ENCODE measurements around the gene VCPKMT.

Gene VCPKMT

DNA sequence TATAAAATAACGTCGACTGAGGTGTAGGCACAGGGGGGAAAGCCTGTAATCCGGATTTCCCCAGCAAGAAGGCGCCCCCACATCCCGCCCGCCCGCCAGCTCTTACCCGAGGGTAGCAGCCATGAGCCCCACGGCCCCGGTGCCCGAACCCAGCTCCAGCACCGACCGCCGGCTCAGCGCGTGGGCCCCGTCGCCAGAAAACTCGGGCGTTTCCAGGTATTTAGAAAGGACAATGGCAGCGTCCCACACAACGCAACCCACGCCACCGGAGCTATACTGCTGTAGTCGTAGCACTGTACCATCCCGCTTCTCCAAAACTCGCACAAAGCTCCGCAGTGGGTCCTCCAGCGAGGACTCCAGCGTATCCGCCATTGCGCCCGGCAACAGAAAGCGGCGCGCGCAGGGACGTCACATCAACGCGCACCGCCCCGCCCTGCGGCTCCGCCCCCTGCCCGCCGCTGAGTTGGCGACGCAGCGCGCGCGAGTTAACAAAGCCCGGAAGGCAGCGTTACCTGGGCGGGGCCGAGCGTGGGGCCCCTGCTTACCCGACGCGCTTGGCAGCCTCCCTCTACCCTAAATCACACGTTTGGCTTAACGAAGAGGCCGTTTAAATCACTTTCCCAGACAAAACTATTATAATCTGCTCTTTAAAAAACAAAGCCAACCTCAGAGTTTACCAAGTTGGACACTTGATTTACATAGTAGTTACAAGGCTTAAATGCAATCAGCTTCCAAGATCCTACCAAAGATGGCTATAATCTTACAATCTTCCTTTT, at the start of gene VCPKMT:
VCPKMT (minus strand) TSS at position 392 of the 776 bp plus-strand sequence; CDS start at position 372, 20 bp downstream.
- Histone ChIP-seq H3K9me3 (ENCODE audit: control insufficient read depth in 5 of 5, low read length in 5 of 5) (no peaks in the 10 kb centered on the region), H3K9ac (ENCODE audit: low read length in 5 of 5) (peak within 1 kb of the TSS; percentile 63 to 93 (median 86)), H3K27me3 (ENCODE audit: control insufficient read depth in 5 of 5, insufficient read depth in 4 of 5, low read length in 5 of 5) (no peaks in the 10 kb centered on the region), H3K36me3 (ENCODE audit: control insufficient read depth in 5 of 5, insufficient read depth in 5 of 5, low read length in 5 of 5) (peaks cover 16 to 39% (median 30%) of the 10 kb centered on the region in 5 donors), H3K4me3 (ENCODE audit: low read depth in 1 of 5, low read length in 5 of 5) (peak within 1 kb of the TSS; percentile 88 to 96 (median 95)), H3K27ac (ENCODE audit: low read depth, low read length) (peak within 1 kb of the TSS; percentile 90), H3K4me1 (ENCODE audit: control insufficient read depth in 5 of 5, insufficient read depth in 5 of 5, low read length in 5 of 5) (peaks cover 3 to 18% (median 16%) of the 10 kb centered on the region in 5 donors)

DNA sequence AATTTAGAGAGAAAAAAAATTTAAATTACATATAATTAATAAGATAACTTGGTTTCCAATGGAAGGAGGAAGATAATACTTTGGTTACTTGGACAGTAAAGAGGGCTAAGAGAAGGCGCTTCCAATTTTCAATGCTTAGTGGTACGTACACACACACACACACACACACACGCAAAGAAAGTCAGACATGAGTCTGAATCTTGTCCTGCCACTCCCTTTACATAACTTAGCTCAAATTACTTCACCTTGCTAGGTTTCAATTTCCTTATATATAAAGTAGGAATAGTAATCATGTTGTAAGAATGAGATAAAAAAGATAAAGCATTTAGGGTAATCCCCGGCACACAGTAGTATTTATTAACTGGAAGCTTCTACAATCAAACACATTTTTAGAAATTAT, 39.7 kb upstream of the VCPKMT start:
- Histone ChIP-seq H3K4me3 (ENCODE audit: low read depth in 1 of 5, low read length in 5 of 5) (no peak overlapping the region), H3K36me3 (ENCODE audit: control insufficient read depth in 5 of 5, insufficient read depth in 5 of 5, low read length in 5 of 5) (peaks cover 30 to 64% (median 52%) of the 10 kb centered on the region in 5 donors), H3K27me3 (ENCODE audit: control insufficient read depth in 5 of 5, insufficient read depth in 4 of 5, low read length in 5 of 5) (no peaks in the 10 kb centered on the region), H3K9me3 (ENCODE audit: control insufficient read depth in 5 of 5, low read length in 5 of 5) (no peaks in the 10 kb centered on the region), H3K4me1 (ENCODE audit: control insufficient read depth in 5 of 5, insufficient read depth in 5 of 5, low read length in 5 of 5) (no peaks in the 10 kb centered on the region), H3K27ac (ENCODE audit: low read depth, low read length) (no peak overlapping the region), H3K9ac (ENCODE audit: low read length in 5 of 5) (no peak overlapping the region)

DNA sequence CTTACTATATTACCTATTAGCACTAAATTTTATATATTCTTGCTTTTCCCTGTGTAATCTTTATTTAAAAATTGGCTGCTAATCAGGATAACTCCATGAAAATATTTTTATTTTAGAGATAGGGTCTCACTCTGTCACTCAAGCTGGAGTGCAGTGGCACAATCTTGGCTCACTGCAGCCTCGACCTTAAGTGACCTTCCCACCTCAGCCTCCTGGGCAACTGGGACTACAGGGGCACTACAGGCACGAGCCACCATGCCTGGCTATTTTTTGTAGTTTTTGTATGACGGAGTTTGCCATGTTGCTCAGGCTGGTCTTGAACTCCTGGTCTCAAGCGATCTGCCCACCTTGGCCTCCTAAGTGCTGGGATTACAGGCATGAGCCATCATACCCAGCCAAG, 32.4 kb upstream of the VCPKMT start:
- Histone ChIP-seq H3K27me3 (ENCODE audit: control insufficient read depth in 5 of 5, insufficient read depth in 4 of 5, low read length in 5 of 5) (no peaks in the 10 kb centered on the region), H3K27ac (ENCODE audit: low read depth, low read length) (no peak overlapping the region), H3K9me3 (ENCODE audit: control insufficient read depth in 5 of 5, low read length in 5 of 5) (no peaks in the 10 kb centered on the region), H3K36me3 (ENCODE audit: control insufficient read depth in 5 of 5, insufficient read depth in 5 of 5, low read length in 5 of 5) (peaks cover 24 to 55% (median 36%) of the 10 kb centered on the region in 5 donors), H3K4me3 (ENCODE audit: low read depth in 1 of 5, low read length in 5 of 5) (no peak overlapping the region), H3K4me1 (ENCODE audit: control insufficient read depth in 5 of 5, insufficient read depth in 5 of 5, low read length in 5 of 5) (no peaks in the 10 kb centered on the region), H3K9ac (ENCODE audit: low read length in 5 of 5) (no peak overlapping the region)

DNA sequence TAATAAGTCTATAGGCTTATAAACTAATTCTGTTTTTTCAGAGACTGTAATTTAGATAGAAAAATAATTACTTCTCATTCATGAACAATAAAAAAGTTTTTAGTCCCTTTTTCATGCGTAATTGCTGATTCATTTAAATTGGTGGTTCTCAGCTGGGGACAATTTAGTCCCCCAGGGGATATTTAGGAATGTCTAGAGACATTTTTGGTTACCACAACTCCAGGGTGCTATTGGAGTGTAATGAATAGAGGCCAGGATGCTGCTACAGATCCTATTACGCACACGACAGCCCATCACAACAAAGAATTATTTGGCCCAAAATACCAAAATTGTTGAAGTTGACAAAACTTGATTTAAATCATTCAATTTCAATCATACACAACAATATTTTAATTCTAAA, 22.8 kb upstream of the VCPKMT start:
- no peak overlapping the region for H3K27ac ChIP-seq (ENCODE audit: low read depth, low read length)
- H3K4me1 ChIP-seq (ENCODE audit: control insufficient read depth in 5 of 5, insufficient read depth in 5 of 5, low read length in 5 of 5): no peaks in the 10 kb centered on the region
- H3K27me3 ChIP-seq (ENCODE audit: control insufficient read depth in 5 of 5, insufficient read depth in 4 of 5, low read length in 5 of 5): no peaks in the 10 kb centered on the region
- H3K9ac ChIP-seq (ENCODE audit: low read length in 5 of 5): no peak overlapping the region
- H3K9me3 ChIP-seq (ENCODE audit: control insufficient read depth in 5 of 5, low read length in 5 of 5): no peaks in the 10 kb centered on the region
- H3K36me3 ChIP-seq (ENCODE audit: control insufficient read depth in 5 of 5, insufficient read depth in 5 of 5, low read length in 5 of 5): peaks cover 0 to 13% (median 6%) of the 10 kb centered on the region in 5 donors
- no peak overlapping the region for H3K4me3 ChIP-seq (ENCODE audit: low read depth in 1 of 5, low read length in 5 of 5)

DNA sequence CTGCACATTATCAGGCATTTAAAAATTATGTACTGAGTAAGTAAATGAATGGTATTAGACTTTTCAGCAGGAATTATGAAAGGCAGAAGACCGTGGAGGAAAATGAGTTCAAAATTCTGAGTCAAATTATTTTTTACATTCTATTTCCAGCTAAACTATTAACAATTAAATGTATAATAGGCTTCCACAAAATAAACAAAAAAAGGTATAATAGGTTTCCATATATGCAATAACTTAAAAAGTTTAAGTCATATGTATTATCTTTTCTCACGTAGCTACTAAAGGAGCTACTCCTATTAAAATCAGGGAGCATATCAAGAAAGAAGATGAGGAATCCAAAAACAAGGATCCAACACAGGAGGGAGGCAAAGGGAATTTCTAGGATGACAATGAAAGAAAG, 11.4 kb upstream of the VCPKMT start:
- no peaks in the 10 kb centered on the region for H3K4me1 ChIP-seq (ENCODE audit: control insufficient read depth in 5 of 5, insufficient read depth in 5 of 5, low read length in 5 of 5)
- H3K27ac ChIP-seq (ENCODE audit: low read depth, low read length): no peak overlapping the region
- no peaks in the 10 kb centered on the region for H3K9me3 ChIP-seq (ENCODE audit: control insufficient read depth in 5 of 5, low read length in 5 of 5)
- H3K9ac ChIP-seq (ENCODE audit: low read length in 5 of 5): no peak overlapping the region
- peaks cover 22 to 56% (median 39%) of the 10 kb centered on the region in 5 donors for H3K36me3 ChIP-seq (ENCODE audit: control insufficient read depth in 5 of 5, insufficient read depth in 5 of 5, low read length in 5 of 5)
- H3K27me3 ChIP-seq (ENCODE audit: control insufficient read depth in 5 of 5, insufficient read depth in 4 of 5, low read length in 5 of 5): no peaks in the 10 kb centered on the region
- H3K4me3 ChIP-seq (ENCODE audit: low read depth in 1 of 5, low read length in 5 of 5): no peak overlapping the region

DNA sequence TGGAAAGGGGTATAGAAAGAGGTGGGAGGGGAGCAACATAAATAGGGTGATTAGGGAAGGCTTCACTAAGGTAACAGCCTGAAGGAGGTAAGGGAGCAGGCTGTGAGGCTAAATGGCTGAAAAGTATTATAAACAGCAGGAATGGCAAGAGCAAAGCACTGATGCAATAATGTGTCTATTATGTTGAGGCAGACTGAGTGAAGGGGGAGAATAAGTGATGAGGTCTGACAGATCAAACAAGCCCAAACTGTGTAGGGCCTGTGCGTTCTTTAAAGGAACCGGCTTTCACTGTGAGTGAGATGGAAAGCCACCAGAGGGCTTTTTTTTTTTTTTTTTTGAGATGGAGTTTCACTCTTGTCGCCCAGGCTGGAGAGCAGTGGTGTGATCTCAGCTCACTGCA, 6.7 kb upstream of the VCPKMT start:
- no peak overlapping the region for H3K27ac ChIP-seq (ENCODE audit: low read depth, low read length)

DNA sequence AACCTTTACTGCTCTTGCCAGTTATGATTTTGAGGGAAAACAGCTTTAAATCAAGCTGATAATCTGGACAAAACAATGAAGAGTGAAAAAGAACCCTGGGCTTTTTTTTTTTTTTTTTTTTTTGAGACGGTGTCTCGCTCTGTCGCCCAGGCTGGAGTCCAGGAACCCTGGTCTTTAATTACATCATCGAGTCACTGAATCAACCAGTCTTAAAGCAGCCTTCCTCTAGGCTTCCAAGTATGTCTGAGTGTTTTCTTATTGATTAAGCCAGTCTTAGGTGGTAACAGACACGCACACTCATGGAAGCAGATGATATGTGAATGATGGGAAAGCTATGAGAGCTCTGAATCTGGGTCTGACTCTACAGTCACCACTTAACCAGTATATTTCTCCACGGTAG, 5.9 kb upstream of the VCPKMT start:
- H3K4me3 ChIP-seq (ENCODE audit: low read depth in 1 of 5, low read length in 5 of 5): no peak overlapping the region
- peaks cover 0 to 7% (median under 1%) of the 10 kb centered on the region in 5 donors for H3K4me1 ChIP-seq (ENCODE audit: control insufficient read depth in 5 of 5, insufficient read depth in 5 of 5, low read length in 5 of 5)
- H3K27ac ChIP-seq (ENCODE audit: low read depth, low read length): no peak overlapping the region
- no peaks in the 10 kb centered on the region for H3K9me3 ChIP-seq (ENCODE audit: control insufficient read depth in 5 of 5, low read length in 5 of 5)
- peaks cover 10 to 30% (median 17%) of the 10 kb centered on the region in 5 donors for H3K36me3 ChIP-seq (ENCODE audit: control insufficient read depth in 5 of 5, insufficient read depth in 5 of 5, low read length in 5 of 5)
- no peaks in the 10 kb centered on the region for H3K27me3 ChIP-seq (ENCODE audit: control insufficient read depth in 5 of 5, insufficient read depth in 4 of 5, low read length in 5 of 5)
- no peak overlapping the region for H3K9ac ChIP-seq (ENCODE audit: low read length in 5 of 5)

More for the DNA sequence above, 6.7 kb upstream of the VCPKMT start:
- Histone ChIP-seq H3K4me3 (ENCODE audit: low read depth in 1 of 5, low read length in 5 of 5) (no peak overlapping the region), H3K9ac (ENCODE audit: low read length in 5 of 5) (no peak overlapping the region), H3K4me1 (ENCODE audit: control insufficient read depth in 5 of 5, insufficient read depth in 5 of 5, low read length in 5 of 5) (peaks cover 0 to 7% (median 0%) of the 10 kb centered on the region in 5 donors), H3K9me3 (ENCODE audit: control insufficient read depth in 5 of 5, low read length in 5 of 5) (no peaks in the 10 kb centered on the region), H3K27me3 (ENCODE audit: control insufficient read depth in 5 of 5, insufficient read depth in 4 of 5, low read length in 5 of 5) (no peaks in the 10 kb centered on the region), H3K36me3 (ENCODE audit: control insufficient read depth in 5 of 5, insufficient read depth in 5 of 5, low read length in 5 of 5) (peaks cover 13 to 32% (median 16%) of the 10 kb centered on the region in 5 donors)

DNA sequence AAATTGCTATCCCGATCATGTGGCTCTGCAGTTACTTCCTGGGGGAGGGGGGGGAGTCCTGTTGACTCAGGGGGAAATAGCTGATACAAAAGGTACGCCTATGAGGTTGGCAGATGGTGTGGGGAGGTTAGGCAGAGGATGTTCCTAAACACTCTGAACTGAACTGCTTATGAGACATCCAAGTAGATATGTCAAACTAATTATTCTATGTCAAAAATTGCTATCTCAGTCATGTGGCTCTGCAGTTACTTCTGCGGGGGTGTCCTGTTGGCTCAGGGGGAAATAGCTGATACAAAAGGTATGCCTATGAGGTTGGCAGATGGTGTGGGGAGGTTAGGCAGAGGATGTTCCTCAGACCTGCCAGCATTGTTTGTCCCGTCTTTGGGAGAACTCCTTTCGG, 5.1 kb upstream of the VCPKMT start:
- Histone ChIP-seq H3K36me3 (ENCODE audit: control insufficient read depth in 5 of 5, insufficient read depth in 5 of 5, low read length in 5 of 5) (peaks cover 10 to 30% (median 17%) of the 10 kb centered on the region in 5 donors), H3K27me3 (ENCODE audit: control insufficient read depth in 5 of 5, insufficient read depth in 4 of 5, low read length in 5 of 5) (no peaks in the 10 kb centered on the region), H3K9ac (ENCODE audit: low read length in 5 of 5) (no peak overlapping the region), H3K4me3 (ENCODE audit: low read depth in 1 of 5, low read length in 5 of 5) (no peak overlapping the region), H3K4me1 (ENCODE audit: control insufficient read depth in 5 of 5, insufficient read depth in 5 of 5, low read length in 5 of 5) (peaks cover 0 to 13% (median 6%) of the 10 kb centered on the region in 5 donors), H3K9me3 (ENCODE audit: control insufficient read depth in 5 of 5, low read length in 5 of 5) (no peaks in the 10 kb centered on the region), H3K27ac (ENCODE audit: low read depth, low read length) (no peak overlapping the region)

DNA sequence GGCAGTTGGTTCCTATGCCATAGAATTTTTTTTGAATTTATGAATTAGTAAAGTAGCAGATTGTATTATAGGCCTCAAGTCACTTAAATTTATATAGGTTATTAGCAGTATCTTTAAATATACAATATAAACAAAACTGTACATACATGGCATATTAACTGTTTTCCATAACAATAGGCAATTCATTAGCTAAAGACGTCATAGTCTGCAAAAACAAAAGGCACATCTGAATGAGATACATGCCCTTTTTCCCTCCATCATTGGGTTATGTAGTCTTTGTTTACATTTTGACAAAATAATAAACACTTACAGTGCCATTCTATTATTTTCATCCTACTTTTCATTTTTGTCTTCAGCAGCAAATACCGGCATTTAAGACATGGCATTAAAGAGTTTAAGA, 1.1 kb upstream of the VCPKMT start:
- Histone ChIP-seq H3K27ac (ENCODE audit: low read depth, low read length) (no peak overlapping the region), H3K4me1 (ENCODE audit: control insufficient read depth in 5 of 5, insufficient read depth in 5 of 5, low read length in 5 of 5) (peaks cover 3 to 20% (median 16%) of the 10 kb centered on the region in 5 donors), H3K4me3 (ENCODE audit: low read depth in 1 of 5, low read length in 5 of 5) (no peak overlapping the region), H3K36me3 (ENCODE audit: control insufficient read depth in 5 of 5, insufficient read depth in 5 of 5, low read length in 5 of 5) (peaks cover 12 to 30% (median 21%) of the 10 kb centered on the region in 5 donors), H3K9ac (ENCODE audit: low read length in 5 of 5) (no peak overlapping the region), H3K27me3 (ENCODE audit: control insufficient read depth in 5 of 5, insufficient read depth in 4 of 5, low read length in 5 of 5) (no peaks in the 10 kb centered on the region), H3K9me3 (ENCODE audit: control insufficient read depth in 5 of 5, low read length in 5 of 5) (no peaks in the 10 kb centered on the region)

DNA sequence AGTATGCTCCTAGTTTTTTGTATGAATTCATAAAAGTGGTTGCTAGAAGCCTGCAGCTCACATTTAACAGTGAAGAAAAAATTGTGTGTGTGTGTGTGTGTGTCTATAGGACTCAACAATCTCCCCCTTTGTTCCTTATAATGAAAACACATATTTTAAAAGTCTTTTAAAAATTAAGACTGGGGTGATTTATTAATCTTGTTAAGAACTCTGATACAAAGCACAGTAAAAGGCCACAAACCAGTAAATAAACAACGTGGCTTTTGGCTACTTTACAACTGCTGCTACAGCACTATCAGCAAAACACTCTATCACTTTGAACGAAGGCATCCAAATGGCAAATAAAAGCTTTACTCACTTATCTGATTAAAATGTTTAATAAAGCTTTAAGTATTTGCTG, 594 bp upstream of the VCPKMT start:
- H3K4me1 ChIP-seq (ENCODE audit: control insufficient read depth in 5 of 5, insufficient read depth in 5 of 5, low read length in 5 of 5): peaks cover 3 to 18% (median 16%) of the 10 kb centered on the region in 5 donors
- peak overlapping the region; percentile 90 for H3K27ac ChIP-seq (ENCODE audit: low read depth, low read length)
- no peaks in the 10 kb centered on the region for H3K27me3 ChIP-seq (ENCODE audit: control insufficient read depth in 5 of 5, insufficient read depth in 4 of 5, low read length in 5 of 5)
- peak overlapping the region; percentile 63 to 90 (median 85) for H3K9ac ChIP-seq (ENCODE audit: low read length in 5 of 5)
- peak overlapping the region; percentile 64 to 96 (median 95) for H3K4me3 ChIP-seq (ENCODE audit: low read depth in 1 of 5, low read length in 5 of 5)
- H3K36me3 ChIP-seq (ENCODE audit: control insufficient read depth in 5 of 5, insufficient read depth in 5 of 5, low read length in 5 of 5): peaks cover 13 to 35% (median 24%) of the 10 kb centered on the region in 5 donors
- no peaks in the 10 kb centered on the region for H3K9me3 ChIP-seq (ENCODE audit: control insufficient read depth in 5 of 5, low read length in 5 of 5)
